ENCODE data around the gene IPO4. TPM values are rescaled to one million over a fixed set of nuclear protein-coding genes. Genes with fewer than 3 reads are reported as not detected.

Gene IPO4
- total RNA-seq, 1 experiment from 2014 or later: 82.6 TPM

DNA sequence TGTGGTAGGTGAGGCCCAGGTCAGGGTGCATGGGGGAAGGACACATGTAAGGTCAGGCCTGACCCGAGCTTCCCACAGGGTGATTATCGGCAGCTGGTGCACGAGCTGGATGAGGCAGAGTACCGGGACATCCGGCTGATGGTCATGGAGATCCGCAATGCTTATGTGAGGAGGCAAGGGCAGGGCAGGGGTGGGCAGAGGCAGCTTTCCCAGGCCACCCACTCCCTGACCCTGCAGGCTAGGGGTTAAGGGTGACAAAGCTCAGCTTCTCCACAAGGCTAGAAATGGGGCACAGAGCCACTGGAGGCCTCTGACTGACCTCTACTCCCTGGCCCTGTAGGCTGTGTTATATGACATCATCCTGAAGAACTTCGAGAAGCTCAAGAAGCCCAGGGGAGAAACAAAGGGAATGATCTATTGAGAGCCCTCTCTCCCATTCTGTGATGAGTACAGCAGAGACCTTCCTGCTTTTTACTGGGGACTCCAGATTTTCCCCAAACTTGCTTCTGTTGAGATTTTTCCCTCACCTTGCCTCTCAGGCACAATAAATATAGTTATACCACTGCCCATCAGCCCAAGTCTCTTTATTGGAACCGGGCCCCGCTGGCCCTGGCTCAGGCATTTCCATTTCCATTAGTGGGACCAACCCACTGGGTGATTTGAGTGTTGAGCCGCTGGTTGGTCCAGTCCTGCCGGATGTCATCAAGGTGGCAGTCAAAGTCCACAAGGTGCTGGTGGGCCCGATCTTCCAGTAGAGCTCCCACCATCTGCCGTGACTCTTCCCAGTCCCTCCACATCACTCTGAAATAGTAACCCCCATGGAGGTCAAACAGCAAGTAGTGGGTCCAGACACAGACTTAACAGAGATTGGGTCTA lies 50.0 kb downstream of the IPO4 start:
- intact Hi-C loops (cut with micrococcal nuclease; ENCODE audit: unreplicated experiment): no loop called here
- Mint-ChIP-seq H3K4me3 (ENCODE audit: low read depth, unreplicated experiment) (peak overlapping the region; percentile 89), H3K27ac (ENCODE audit: unreplicated experiment) (no peak overlapping the region), H3K4me1 (ENCODE audit: low read depth, unreplicated experiment) (peaks cover 30% of the 10 kb centered on the region), H3K36me3 (ENCODE audit: insufficient read depth, unreplicated experiment) (peaks cover 62% of the 10 kb centered on the region), H3K9me3 (ENCODE audit: low read depth, unreplicated experiment) (no peaks in the 10 kb centered on the region), H3K27me3 (ENCODE audit: unreplicated experiment) (no peaks in the 10 kb centered on the region)
- TF ChIP-seq, protein P1, sequence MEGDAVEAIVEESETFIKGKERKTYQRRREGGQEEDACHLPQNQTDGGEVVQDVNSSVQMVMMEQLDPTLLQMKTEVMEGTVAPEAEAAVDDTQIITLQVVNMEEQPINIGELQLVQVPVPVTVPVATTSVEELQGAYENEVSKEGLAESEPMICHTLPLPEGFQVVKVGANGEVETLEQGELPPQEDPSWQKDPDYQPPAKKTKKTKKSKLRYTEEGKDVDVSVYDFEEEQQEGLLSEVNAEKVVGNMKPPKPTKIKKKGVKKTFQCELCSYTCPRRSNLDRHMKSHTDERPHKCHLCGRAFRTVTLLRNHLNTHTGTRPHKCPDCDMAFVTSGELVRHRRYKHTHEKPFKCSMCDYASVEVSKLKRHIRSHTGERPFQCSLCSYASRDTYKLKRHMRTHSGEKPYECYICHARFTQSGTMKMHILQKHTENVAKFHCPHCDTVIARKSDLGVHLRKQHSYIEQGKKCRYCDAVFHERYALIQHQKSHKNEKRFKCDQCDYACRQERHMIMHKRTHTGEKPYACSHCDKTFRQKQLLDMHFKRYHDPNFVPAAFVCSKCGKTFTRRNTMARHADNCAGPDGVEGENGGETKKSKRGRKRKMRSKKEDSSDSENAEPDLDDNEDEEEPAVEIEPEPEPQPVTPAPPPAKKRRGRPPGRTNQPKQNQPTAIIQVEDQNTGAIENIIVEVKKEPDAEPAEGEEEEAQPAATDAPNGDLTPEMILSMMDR (IDR thresholded peaks at IDR 0.05; ENCODE audit: unreplicated experiment): no peak
- no TSS peak for BruUV-seq (replicated peaks)
- CTCF ChIA-PET: no interaction called here
- DNase-seq: no peak

GRCh38 chr14:24137529-24138395 lies 50.9 kb downstream of the IPO4 start:
- CTCF ChIA-PET: interaction anchor here (1.0 to 2.5 kb wide), 3 partner anchors 23 to 29 kb away, joined by 3 to 9 read pairs (median 9); partner anchors contain the start of genes DCAF11, IRF9 and NRL
- peak overlapping the region; percentile 82 for H3K4me3 Mint-ChIP-seq (ENCODE audit: low read depth, unreplicated experiment)
- TSS peak; percentile 77 for BruUV-seq (replicated peaks)

GRCh38 chr14:24136684-24137528 lies 51.7 kb downstream of the IPO4 start:
- Mint-ChIP-seq H3K4me3 (ENCODE audit: low read depth, unreplicated experiment) (peak overlapping the region; percentile 82), H3K9me3 (ENCODE audit: low read depth, unreplicated experiment) (no peaks in the 10 kb centered on the region), H3K27me3 (ENCODE audit: unreplicated experiment) (no peaks in the 10 kb centered on the region), H3K27ac (ENCODE audit: unreplicated experiment) (peak overlapping the region; percentile 46), H3K36me3 (ENCODE audit: insufficient read depth, unreplicated experiment) (peaks cover 54% of the 10 kb centered on the region), H3K4me1 (ENCODE audit: low read depth, unreplicated experiment) (peaks cover 30% of the 10 kb centered on the region)
- intact Hi-C loops (cut with micrococcal nuclease; ENCODE audit: unreplicated experiment): no loop called here
- TF ChIP-seq, protein P1 (IDR thresholded peaks at IDR 0.05; ENCODE audit: unreplicated experiment): no peak
- DNase-seq: no peak
- no TSS peak for BruUV-seq (replicated peaks)
- CTCF ChIA-PET: interaction anchor here (1.0 to 2.5 kb wide), 4 partner anchors 10 to 28 kb away, joined by 3 to 9 read pairs (median 7); partner anchors contain the start of genes DCAF11, IRF9, NRL and RNF31

More at GRCh38 chr14:24137529-24138395, 50.9 kb downstream of the IPO4 start:
- TF ChIP-seq, protein P1 (IDR thresholded peaks at IDR 0.05; ENCODE audit: unreplicated experiment): no peak
- Mint-ChIP-seq H3K4me1 (ENCODE audit: low read depth, unreplicated experiment) (peaks cover 30% of the 10 kb centered on the region), H3K9me3 (ENCODE audit: low read depth, unreplicated experiment) (no peaks in the 10 kb centered on the region), H3K27me3 (ENCODE audit: unreplicated experiment) (no peaks in the 10 kb centered on the region), H3K36me3 (ENCODE audit: insufficient read depth, unreplicated experiment) (peaks cover 62% of the 10 kb centered on the region), H3K27ac (ENCODE audit: unreplicated experiment) (no peak overlapping the region)
- intact Hi-C loops (cut with micrococcal nuclease; ENCODE audit: unreplicated experiment): no loop called here
- DNase-seq: no peak

All from Calu3 (cell line).